Measurements from ENCODE around the gene STARD13. TPM values are rescaled to one million over a fixed set of nuclear protein-coding genes. Genes with fewer than 3 reads are reported as not detected.

Gene STARD13
- total RNA-seq, 6 experiments from 2014 or later = 7.0 to 16.1 (median 9.8) TPM

GRCh38 chr13:33224686-33225085 lies 60.9 kb downstream of the STARD13 start:
- H3K4me1 ChIP-seq = peaks cover 0 to 17% (median 3%) of the 10 kb centered on the region in 4 donors
- TF ChIP-seq CTCF (IDR thresholded peaks at IDR 0.05) (no peak), POLR2A (IDR thresholded peaks at IDR 0.05) (no peak)
- DNase-seq (no peak), ATAC-seq (no peak)
- intact Hi-C loops (cut with DNase I) = no loop called here
- no peaks in the 10 kb centered on the region for H3K36me3 ChIP-seq
- H3K9me3 ChIP-seq = no peaks in the 10 kb centered on the region
- WGBS (ENCODE audit: insufficient coverage, low coverage, low lambda C conversion rate, missing lambda C conversion rate) = 46% methylated on average over 3 of the region's 3 CpGs
- H3K27ac ChIP-seq = no peak overlapping the region
- H3K4me3 ChIP-seq = no peak overlapping the region
- H3K27me3 ChIP-seq = no peaks in the 10 kb centered on the region

GRCh38 chr13:33224191-33224590 lies 61.4 kb downstream of the STARD13 start:
- Histone ChIP-seq H3K27me3 (no peaks in the 10 kb centered on the region), H3K4me1 (peaks cover 0 to 15% (median 2%) of the 10 kb centered on the region in 4 donors), H3K36me3 (no peaks in the 10 kb centered on the region), H3K27ac (no peak overlapping the region), H3K4me3 (no peak overlapping the region), H3K9me3 (no peaks in the 10 kb centered on the region)
- DNase-seq = no peak
- intact Hi-C loops (cut with DNase I) = no loop called here
- WGBS (ENCODE audit: insufficient coverage, low coverage, low lambda C conversion rate, missing lambda C conversion rate) = no CpG with 5 or more reads among the region's 1 CpG
- TF ChIP-seq CTCF (IDR thresholded peaks at IDR 0.05) (no peak), POLR2A (IDR thresholded peaks at IDR 0.05) (no peak)
- no peak for ATAC-seq

- ATAC-seq (no peak), DNase-seq (no peak)
- no peaks in the 10 kb centered on the region for H3K4me1 ChIP-seq
- H3K27ac ChIP-seq = no peak overlapping the region
- no peaks in the 10 kb centered on the region for H3K9me3 ChIP-seq
- no peak overlapping the region for H3K4me3 ChIP-seq
- H3K27me3 ChIP-seq = no peaks in the 10 kb centered on the region
- no peaks in the 10 kb centered on the region for H3K36me3 ChIP-seq
- intact Hi-C loops (cut with DNase I) = no loop called here
- WGBS (ENCODE audit: insufficient coverage, low coverage, low lambda C conversion rate, missing lambda C conversion rate) = 94% methylated on average over 1 of the region's 1 CpG
- TF ChIP-seq CTCF (IDR thresholded peaks at IDR 0.05) (no peak), POLR2A (IDR thresholded peaks at IDR 0.05) (no peak)
Observed at GRCh38 chr13:33219926-33220325, 65.6 kb downstream of the STARD13 start.

GRCh38 chr13:33218426-33218825 lies 67.1 kb downstream of the STARD13 start:
- H3K27me3 ChIP-seq = no peaks in the 10 kb centered on the region
- no peak overlapping the region for H3K4me3 ChIP-seq
- no peaks in the 10 kb centered on the region for H3K4me1 ChIP-seq
- H3K27ac ChIP-seq = no peak overlapping the region
- no peak for ATAC-seq
- H3K9me3 ChIP-seq = no peaks in the 10 kb centered on the region
- H3K36me3 ChIP-seq = no peaks in the 10 kb centered on the region
- no peak for DNase-seq
- TF ChIP-seq POLR2A (IDR thresholded peaks at IDR 0.05) (no peak), CTCF (IDR thresholded peaks at IDR 0.05) (no peak)
- 80% methylated on average over 1 of the region's 1 CpG for WGBS (ENCODE audit: insufficient coverage, low coverage, low lambda C conversion rate, missing lambda C conversion rate)
- intact Hi-C loops (cut with DNase I) = no loop called here

- no peaks in the 10 kb centered on the region for H3K36me3 ChIP-seq
- H3K4me1 ChIP-seq = no peaks in the 10 kb centered on the region
- TF ChIP-seq CTCF (IDR thresholded peaks at IDR 0.05) (no peak), POLR2A (IDR thresholded peaks at IDR 0.05) (no peak)
- no peak overlapping the region for H3K4me3 ChIP-seq
- H3K9me3 ChIP-seq = no peaks in the 10 kb centered on the region
- ATAC-seq = no peak
- no peak overlapping the region for H3K27ac ChIP-seq
- intact Hi-C loops (cut with DNase I) = no loop called here
- no peak for DNase-seq
- WGBS (ENCODE audit: insufficient coverage, low coverage, low lambda C conversion rate, missing lambda C conversion rate) = 94% methylated on average over 3 of the region's 4 CpGs
- no peaks in the 10 kb centered on the region for H3K27me3 ChIP-seq
Observed at GRCh38 chr13:33218020-33218419, 67.5 kb downstream of the STARD13 start.

Data from right lobe of liver (tissue), 6 donors.